Nephron (organoid): Measurements from ENCODE around the gene ZNF423.

Experiments used
- H3K27ac Mint-ChIP-seq, 3 experiments: 2 replicates each; pipeline ENCODE4 v1.8.0; 2020; ENCODE audit warnings: mixed read lengths in 3 of 3, mild to moderate bottlenecking in 2 of 3, moderate library complexity in 1 of 3
- H3K27me3 Mint-ChIP-seq: 2 replicates; pipeline ENCODE4 v1.8.0; 2021; ENCODE audit warnings: low read depth, mild to moderate bottlenecking, moderate library complexity, mixed read lengths
- H3K36me3 Mint-ChIP-seq: 2 replicates; pipeline ENCODE4 v1.8.0; 2020; ENCODE audit warnings: low read depth, mixed read lengths
- H3K4me1 Mint-ChIP-seq: 2 replicates; pipeline ENCODE4 v1.8.0; 2020; ENCODE audit warnings: mixed read lengths
- H3K4me3 Mint-ChIP-seq, 3 experiments: 2 replicates each; pipeline ENCODE4 v1.8.0; 2020; ENCODE audit warnings: mild to moderate bottlenecking in 3 of 3, mixed read lengths in 3 of 3, moderate library complexity in 2 of 3
- H3K9me3 Mint-ChIP-seq: 2 replicates; pipeline ENCODE4 v1.8.0; 2020; ENCODE audit warnings: mixed read lengths
- TF ChIP-seq, protein P1 (sequence below), 3 experiments: fragments of 200-600 bp; sonication (generic); IDR thresholded peaks; one replicate each; pipeline ENCODE4 v1.5.0; 2021; ENCODE audit warnings: antibody characterized with exemption in 3 of 3; ENCODE audit not compliant: unreplicated experiment in 3 of 3

ZNF423 gene

GRCh38 chr16:49580751-49581303, 275.1 kb downstream of the ZNF423 start:
- H3K4me3 Mint-ChIP-seq: peak overlapping the region in 1 of 3 experiments; percentile 39
- no peaks in the 10 kb centered on the region for H3K36me3 Mint-ChIP-seq
- no peaks in the 10 kb centered on the region for H3K9me3 Mint-ChIP-seq
- H3K27ac Mint-ChIP-seq: peak overlapping the region; percentile 78 to 96 (median 95)
- H3K27me3 Mint-ChIP-seq: no peaks in the 10 kb centered on the region
- peaks cover 80% of the 10 kb centered on the region for H3K4me1 Mint-ChIP-seq
- TF ChIP-seq, protein P1, sequence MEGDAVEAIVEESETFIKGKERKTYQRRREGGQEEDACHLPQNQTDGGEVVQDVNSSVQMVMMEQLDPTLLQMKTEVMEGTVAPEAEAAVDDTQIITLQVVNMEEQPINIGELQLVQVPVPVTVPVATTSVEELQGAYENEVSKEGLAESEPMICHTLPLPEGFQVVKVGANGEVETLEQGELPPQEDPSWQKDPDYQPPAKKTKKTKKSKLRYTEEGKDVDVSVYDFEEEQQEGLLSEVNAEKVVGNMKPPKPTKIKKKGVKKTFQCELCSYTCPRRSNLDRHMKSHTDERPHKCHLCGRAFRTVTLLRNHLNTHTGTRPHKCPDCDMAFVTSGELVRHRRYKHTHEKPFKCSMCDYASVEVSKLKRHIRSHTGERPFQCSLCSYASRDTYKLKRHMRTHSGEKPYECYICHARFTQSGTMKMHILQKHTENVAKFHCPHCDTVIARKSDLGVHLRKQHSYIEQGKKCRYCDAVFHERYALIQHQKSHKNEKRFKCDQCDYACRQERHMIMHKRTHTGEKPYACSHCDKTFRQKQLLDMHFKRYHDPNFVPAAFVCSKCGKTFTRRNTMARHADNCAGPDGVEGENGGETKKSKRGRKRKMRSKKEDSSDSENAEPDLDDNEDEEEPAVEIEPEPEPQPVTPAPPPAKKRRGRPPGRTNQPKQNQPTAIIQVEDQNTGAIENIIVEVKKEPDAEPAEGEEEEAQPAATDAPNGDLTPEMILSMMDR (IDR thresholded peaks at IDR 0.05; ENCODE audit: unreplicated experiment in 3 of 3): no peak

- peak overlapping the region; percentile 72 to 96 (median 95) for H3K27ac Mint-ChIP-seq
Measured at GRCh38 chr16:49578435-49579024, 277.4 kb downstream of the ZNF423 start.

GRCh38 chr16:49578018-49578417, 277.9 kb downstream of the ZNF423 start:
- Mint-ChIP-seq H3K27ac (peak overlapping the region; percentile 72 to 96 (median 95)), H3K36me3 (peaks cover 11% of the 10 kb centered on the region), H3K27me3 (peaks cover 3% of the 10 kb centered on the region), H3K9me3 (no peaks in the 10 kb centered on the region), H3K4me3 (no peak overlapping the region), H3K4me1 (peaks cover 77% of the 10 kb centered on the region)
- TF ChIP-seq, protein P1 (IDR thresholded peaks at IDR 0.05; ENCODE audit: unreplicated experiment in 3 of 3): no peak

More at GRCh38 chr16:49578435-49579024, 277.4 kb downstream of the ZNF423 start:
- H3K4me1 Mint-ChIP-seq: peaks cover 77% of the 10 kb centered on the region
- H3K27me3 Mint-ChIP-seq: peaks cover 1% of the 10 kb centered on the region
- TF ChIP-seq, protein P1 (IDR thresholded peaks at IDR 0.05; ENCODE audit: unreplicated experiment in 3 of 3): no peak
- peaks cover 6% of the 10 kb centered on the region for H3K36me3 Mint-ChIP-seq
- no peaks in the 10 kb centered on the region for H3K9me3 Mint-ChIP-seq
- no peak overlapping the region for H3K4me3 Mint-ChIP-seq

DNA sequence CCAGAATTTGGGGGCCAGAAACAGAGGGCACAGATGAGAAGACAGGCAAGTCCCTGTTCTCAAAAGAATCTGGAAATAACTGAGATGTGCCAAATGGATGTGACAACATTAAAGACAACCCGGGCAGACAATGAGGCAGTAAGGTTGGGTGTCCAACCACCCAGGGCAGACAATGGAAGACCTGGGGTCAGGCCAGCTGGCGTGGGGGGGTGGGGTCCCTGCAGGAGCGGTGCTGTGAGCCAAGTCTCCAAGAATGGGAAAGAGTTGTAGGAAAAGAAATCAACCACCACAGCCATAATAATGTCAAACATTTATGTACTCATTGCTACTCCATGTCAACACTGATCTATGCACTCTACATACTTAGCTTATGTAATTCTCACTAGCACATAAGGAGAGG, 279.0 kb downstream of the ZNF423 start:
- H3K4me1 Mint-ChIP-seq: peaks cover 80% of the 10 kb centered on the region
- H3K27ac Mint-ChIP-seq: peak overlapping the region; percentile 40 to 95 (median 85)
- TF ChIP-seq, protein P1 (IDR thresholded peaks at IDR 0.05; ENCODE audit: unreplicated experiment in 3 of 3): no peak
- peaks cover 22% of the 10 kb centered on the region for H3K36me3 Mint-ChIP-seq
- H3K4me3 Mint-ChIP-seq: no peak overlapping the region
- peaks cover 3% of the 10 kb centered on the region for H3K27me3 Mint-ChIP-seq
- H3K9me3 Mint-ChIP-seq: no peaks in the 10 kb centered on the region

DNA sequence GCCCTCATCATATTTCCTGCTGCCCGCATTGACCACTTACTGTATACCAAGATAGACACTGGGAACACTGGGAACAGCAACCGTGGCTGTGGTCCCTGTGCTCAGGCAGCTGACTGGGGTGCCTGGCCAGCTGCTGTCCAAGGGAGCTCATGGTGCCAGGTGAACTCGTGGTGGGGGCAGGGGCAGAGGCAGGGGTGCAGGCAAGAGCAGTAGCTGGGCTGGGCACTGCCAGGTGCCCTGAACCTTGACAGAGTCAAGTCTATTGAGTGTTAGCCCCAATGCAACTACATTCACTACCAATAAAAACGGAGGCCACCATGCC, 279.8 kb downstream of the ZNF423 start:
- Mint-ChIP-seq H3K9me3 (no peaks in the 10 kb centered on the region), H3K4me3 (no peak overlapping the region), H3K4me1 (peaks cover 73% of the 10 kb centered on the region), H3K36me3 (peaks cover 23% of the 10 kb centered on the region), H3K27ac (peak overlapping the region; percentile 34 to 95 (median 85)), H3K27me3 (peaks cover 3% of the 10 kb centered on the region)
- TF ChIP-seq, protein P1 (IDR thresholded peaks at IDR 0.05; ENCODE audit: unreplicated experiment in 3 of 3): no peak
